GM12873 (cell line): Measurements from ENCODE around the gene CXXC5.

Experiments
- TF ChIP-seq, protein P1 (sequence below): IDR thresholded peaks from 2 replicates; pipeline ENCODE4 v1.5.1; 2012; ENCODE audit warnings: low read depth, mild to moderate bottlenecking, moderate library complexity, low read length, control low read depth; ENCODE audit not compliant: insufficient read depth; ENCODE audit errors: missing control alignments

The CXXC5 gene

DNA sequence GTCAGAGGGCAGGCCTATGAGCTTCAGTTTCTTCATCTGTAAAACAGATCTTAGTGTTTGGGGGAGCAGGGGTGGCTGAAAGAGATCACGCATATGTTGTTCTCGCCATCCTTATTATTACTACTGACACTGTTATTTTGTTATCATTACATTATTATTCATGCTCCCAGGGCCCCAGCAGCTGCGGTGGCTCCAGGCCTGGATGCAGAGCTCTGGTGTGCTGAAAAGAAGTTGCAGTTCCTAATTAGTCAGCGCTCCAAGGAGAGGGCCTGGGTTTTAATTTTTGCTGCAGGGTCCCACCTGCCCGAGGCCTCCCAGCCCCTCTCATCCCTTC lies 19.5 kb downstream of the CXXC5 start:
- TF ChIP-seq, protein P1, sequence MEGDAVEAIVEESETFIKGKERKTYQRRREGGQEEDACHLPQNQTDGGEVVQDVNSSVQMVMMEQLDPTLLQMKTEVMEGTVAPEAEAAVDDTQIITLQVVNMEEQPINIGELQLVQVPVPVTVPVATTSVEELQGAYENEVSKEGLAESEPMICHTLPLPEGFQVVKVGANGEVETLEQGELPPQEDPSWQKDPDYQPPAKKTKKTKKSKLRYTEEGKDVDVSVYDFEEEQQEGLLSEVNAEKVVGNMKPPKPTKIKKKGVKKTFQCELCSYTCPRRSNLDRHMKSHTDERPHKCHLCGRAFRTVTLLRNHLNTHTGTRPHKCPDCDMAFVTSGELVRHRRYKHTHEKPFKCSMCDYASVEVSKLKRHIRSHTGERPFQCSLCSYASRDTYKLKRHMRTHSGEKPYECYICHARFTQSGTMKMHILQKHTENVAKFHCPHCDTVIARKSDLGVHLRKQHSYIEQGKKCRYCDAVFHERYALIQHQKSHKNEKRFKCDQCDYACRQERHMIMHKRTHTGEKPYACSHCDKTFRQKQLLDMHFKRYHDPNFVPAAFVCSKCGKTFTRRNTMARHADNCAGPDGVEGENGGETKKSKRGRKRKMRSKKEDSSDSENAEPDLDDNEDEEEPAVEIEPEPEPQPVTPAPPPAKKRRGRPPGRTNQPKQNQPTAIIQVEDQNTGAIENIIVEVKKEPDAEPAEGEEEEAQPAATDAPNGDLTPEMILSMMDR, result no peak

DNA sequence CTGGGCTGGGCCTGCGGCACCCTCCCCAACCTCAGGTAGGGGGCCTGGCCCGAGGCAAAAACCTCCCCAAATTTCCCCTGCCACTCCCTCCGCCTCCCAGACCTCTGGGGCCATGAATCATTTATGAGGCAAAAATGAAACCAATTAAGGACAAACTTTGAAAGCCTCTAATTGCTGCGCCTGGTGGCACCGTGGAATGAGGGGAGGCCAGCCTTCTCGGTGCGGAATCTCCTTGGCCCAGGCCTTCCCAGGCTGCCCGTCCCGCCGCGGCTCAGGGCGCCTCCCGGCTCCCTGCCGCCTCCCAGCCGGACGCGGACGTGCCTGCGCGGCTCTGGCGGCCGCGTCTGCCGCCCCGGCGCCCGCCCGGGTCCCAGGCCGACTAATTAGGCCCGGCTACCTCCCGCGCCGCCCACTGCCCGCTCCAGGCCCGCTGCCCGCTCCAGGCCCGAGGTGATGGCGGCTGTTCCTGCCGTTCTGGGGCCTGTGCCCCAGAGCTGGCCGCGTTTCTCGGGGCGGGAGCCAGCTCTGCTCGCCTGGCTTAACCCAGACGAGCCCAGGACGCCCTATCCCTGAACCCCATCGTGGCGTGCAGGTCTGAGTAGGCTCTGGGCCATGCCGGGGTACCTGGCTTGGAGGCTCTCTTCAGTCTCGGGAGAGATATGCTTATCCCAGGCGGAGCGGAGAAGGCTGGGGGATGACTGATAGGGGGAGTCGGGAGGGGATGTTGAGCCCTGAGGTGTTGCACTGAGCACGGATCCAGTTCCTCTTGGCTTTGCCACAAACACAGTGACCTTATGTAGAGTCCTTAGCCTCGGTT lies 20.1 kb downstream of the CXXC5 start:
- TF ChIP-seq, protein P1, result no peak

DNA sequence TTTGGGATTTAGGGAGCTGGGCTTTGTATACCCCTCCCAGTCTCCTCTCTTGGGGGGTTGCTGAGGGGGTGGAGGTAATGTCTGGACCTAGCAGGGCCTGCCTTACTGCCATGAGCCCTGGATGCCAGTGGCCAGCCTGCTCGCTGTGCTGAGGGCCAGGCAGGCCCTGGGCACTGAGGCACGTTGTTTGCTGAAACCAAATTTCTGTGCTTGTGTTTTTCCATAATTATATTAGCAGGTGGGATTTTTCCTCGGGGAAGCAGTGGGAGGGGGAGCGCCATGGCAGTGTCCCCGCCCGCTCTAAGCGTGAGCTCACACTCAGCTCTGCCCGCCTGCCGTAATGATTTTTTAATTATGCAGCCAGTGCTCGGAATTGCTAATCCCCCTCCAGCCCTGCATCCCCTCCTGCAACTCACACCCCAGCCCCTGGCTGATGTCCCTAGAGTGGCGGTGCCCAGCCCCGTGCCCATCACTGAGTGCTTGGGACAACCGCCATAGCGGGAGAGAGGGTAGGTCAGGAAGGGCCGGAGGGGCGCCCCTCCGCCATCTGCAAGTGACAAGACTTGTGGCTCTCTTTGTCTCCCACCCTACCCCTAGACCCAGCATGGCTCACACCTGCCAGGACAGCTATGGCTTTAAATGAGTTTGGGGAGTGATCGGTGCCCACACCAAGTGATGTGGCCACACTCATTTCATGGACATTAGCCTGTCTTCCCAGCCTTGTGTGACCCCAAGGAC lies 20.9 kb downstream of the CXXC5 start:
- TF ChIP-seq, protein P1, result no peak

DNA sequence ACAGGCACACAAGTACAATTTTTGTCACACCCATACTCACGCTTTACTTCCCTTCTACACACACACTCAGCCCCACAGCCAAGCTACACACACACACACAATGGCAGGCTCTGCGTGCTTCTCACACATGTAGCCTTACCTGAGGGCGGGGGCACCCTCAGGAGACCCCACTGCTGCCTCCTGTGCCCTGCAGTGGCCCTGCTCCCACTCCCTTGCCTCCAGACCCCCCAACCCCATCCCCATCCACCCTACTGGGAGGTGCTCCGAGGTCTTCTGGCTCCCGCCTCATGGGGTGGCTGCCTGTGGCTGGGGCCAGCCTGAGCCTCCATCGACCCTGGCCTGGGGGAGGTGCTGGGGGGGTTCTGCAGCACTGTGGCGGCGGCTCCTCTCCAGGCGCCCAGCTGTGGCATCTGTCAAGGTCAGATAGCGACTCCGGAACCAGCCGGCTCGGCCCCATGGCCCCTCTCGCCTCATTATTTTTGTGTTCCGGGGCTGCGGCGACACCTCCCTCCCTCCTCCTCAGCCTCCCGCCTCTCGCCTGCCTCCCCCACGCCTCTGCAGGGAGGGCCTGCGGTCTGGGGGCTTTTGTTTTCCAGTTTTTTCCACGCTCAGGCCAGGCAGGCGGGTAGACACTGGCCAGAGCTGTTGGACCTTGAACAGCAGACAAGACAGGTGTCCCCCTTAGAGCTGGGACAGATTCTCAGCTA lies 21.7 kb downstream of the CXXC5 start:
- TF ChIP-seq, protein P1, result no peak

DNA sequence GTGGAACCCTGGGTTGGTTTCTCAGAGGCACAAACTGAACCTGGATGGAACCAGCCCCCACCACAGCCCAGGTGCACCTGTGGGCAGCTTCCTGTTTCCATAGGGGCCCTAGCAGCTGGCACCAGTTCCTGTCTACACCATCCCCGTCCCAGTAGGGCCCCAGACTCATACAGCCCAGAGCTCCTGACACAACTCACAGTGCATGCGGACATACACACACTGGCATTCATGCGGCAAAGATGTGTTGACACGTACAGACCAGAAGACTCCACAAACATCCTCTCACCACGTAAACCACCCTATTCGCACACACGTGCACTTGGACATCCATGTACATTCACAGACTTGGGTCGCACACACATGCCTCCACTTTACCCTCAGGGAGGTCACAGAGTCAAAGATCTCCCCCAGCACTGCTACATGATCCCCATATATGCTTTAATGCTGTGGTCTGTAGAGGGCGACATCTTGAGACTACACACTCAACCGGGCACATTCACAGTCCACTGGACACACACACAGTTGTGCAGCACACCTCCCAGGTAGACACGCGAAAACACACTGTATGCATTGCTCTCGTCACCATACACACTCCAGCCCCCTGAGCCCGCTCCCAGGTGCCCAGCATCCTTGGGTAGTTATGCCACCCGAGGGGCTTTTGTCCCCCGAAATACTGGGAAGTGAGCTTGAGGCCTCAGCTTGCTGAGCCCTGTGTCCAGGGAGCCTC lies 22.4 kb downstream of the CXXC5 start:
- TF ChIP-seq, protein P1, result peak; percentile 61

DNA sequence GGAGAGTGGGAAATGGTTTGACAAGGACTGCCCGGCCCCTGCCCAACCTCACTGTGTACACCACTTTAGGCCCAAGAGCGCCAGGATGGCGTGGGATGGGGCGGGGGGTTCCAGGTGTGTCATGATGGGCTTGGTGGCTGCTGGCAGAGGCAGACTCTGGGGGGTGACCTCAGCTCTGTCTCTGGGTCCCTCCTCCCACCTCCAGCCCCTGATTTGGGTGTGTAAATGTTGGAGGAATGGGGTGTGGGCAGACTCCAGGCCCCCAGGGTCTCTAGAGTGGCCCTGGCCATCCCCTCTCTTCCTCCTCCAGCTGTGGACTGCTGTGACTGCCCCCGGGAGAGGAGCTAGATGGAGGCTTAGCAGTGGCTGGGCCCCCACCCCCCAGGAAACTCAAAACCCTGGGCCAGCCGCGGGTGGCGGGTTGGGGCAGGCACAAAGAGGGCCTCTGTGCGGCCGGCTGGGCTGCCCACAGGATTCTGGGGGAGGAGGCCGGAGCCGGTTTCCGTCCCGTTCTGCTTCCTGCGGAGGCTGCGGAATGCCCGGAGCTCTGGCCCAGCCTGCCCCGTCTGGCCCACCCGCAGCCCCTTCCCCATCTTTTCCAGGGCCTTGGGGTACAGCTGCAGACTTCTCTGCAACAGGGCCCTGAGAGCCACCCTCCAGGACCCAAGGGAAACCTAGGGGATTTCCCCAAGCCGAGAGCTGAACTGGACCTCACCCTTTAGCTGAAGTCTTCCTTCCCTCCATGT lies 23.1 kb downstream of the CXXC5 start:
- TF ChIP-seq, protein P1, result no peak
